ENCODE measurements around the gene NOL12.
"Not testable (repeated sequence)": the region's sequence is repeated elsewhere in the genome, so short reads cannot be mapped to it uniquely, and the experiment has no call there.

Gene NOL12

GRCh38 chr22:37690901-37691504, 4.9 kb downstream of the NOL12 start:
- Histone ChIP-seq H3K4me3 (ENCODE audit: low read depth in 1 of 2, low read length in 1 of 2) (no peak overlapping the region), H3K27ac (no peak overlapping the region), H3K27me3 (peaks cover 6% of the 10 kb centered on the region), H3K36me3 (peaks cover 76% of the 10 kb centered on the region), H3K4me1 (ENCODE audit: control insufficient read depth in 1 of 2, insufficient read depth in 1 of 2, low read depth in 1 of 2, low read length in 1 of 2) (peaks cover 13 to 15% of the 10 kb centered on the region in 2 experiments), H3K9me3 (no peaks in the 10 kb centered on the region)
- TF ChIP-seq, protein P1, sequence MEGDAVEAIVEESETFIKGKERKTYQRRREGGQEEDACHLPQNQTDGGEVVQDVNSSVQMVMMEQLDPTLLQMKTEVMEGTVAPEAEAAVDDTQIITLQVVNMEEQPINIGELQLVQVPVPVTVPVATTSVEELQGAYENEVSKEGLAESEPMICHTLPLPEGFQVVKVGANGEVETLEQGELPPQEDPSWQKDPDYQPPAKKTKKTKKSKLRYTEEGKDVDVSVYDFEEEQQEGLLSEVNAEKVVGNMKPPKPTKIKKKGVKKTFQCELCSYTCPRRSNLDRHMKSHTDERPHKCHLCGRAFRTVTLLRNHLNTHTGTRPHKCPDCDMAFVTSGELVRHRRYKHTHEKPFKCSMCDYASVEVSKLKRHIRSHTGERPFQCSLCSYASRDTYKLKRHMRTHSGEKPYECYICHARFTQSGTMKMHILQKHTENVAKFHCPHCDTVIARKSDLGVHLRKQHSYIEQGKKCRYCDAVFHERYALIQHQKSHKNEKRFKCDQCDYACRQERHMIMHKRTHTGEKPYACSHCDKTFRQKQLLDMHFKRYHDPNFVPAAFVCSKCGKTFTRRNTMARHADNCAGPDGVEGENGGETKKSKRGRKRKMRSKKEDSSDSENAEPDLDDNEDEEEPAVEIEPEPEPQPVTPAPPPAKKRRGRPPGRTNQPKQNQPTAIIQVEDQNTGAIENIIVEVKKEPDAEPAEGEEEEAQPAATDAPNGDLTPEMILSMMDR (IDR thresholded peaks at IDR 0.05): no peak

GRCh38 chr22:37692627-37693285, 6.6 kb downstream of the NOL12 start:
- H3K36me3 ChIP-seq: peaks cover 72% of the 10 kb centered on the region
- H3K4me1 ChIP-seq (ENCODE audit: control insufficient read depth in 1 of 2, insufficient read depth in 1 of 2, low read depth in 1 of 2, low read length in 1 of 2): peaks cover 9 to 10% of the 10 kb centered on the region in 2 experiments
- no peak overlapping the region for H3K4me3 ChIP-seq (ENCODE audit: low read depth in 1 of 2, low read length in 1 of 2)
- no peak overlapping the region for H3K27ac ChIP-seq
- H3K9me3 ChIP-seq: no peaks in the 10 kb centered on the region
- H3K27me3 ChIP-seq: peaks cover 19% of the 10 kb centered on the region
- TF ChIP-seq, protein P1 (IDR thresholded peaks at IDR 0.05): no peak

DNA sequence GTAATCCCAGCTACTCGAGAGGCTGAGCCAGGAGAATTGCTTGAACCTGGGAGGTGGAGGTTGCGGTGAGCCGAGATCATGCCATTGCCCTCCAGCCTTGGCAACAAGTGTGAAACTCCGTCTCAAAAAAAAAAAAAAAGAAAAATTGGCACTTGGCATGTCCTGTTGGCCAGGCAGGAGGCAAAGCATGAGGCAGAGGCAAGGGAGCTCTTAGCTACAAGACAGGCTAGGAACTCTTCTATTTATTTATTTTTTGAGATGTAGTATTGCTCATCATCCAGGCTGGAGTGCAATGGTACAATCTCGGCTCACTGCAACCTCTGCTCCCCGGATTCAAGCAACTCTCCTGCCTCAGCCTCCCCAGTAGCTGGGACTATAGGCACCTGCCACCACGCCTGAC, 8.0 kb downstream of the NOL12 start:
- not testable (repeated sequence) for H3K9me3 ChIP-seq; H3K4me3 ChIP-seq (ENCODE audit: low read depth in 1 of 2, low read length in 1 of 2); H3K27ac ChIP-seq
- Histone ChIP-seq H3K27me3 (peaks cover 19% of the 10 kb centered on the region), H3K36me3 (peaks cover 58% of the 10 kb centered on the region), H3K4me1 (ENCODE audit: control insufficient read depth in 1 of 2, insufficient read depth in 1 of 2, low read depth in 1 of 2, low read length in 1 of 2) (peaks cover 9 to 10% of the 10 kb centered on the region in 2 experiments)

- H3K4me3 ChIP-seq (ENCODE audit: low read depth in 1 of 2, low read length in 1 of 2): peak overlapping the region; percentile 23 to 32
- peaks cover 19% of the 10 kb centered on the region for H3K27me3 ChIP-seq
- peaks cover 37% of the 10 kb centered on the region for H3K36me3 ChIP-seq
- H3K27ac ChIP-seq, H3K9me3 ChIP-seq: not testable (repeated sequence)
- peaks cover 17 to 18% of the 10 kb centered on the region in 2 experiments for H3K4me1 ChIP-seq (ENCODE audit: control insufficient read depth in 1 of 2, insufficient read depth in 1 of 2, low read depth in 1 of 2, low read length in 1 of 2)
Observed at GRCh38 chr22:37696260-37696656, 10.1 kb downstream of the NOL12 start.

GRCh38 chr22:37696657-37697537, 10.8 kb downstream of the NOL12 start, which contains the start of gene TRIOBP:
TRIOBP (plus strand) TSS chr22:37697048; CDS start chr22:37701366, 4,318 bp downstream.
- H3K36me3 ChIP-seq: peaks cover 31% of the 10 kb centered on the region
- TF ChIP-seq, protein P1 (IDR thresholded peaks at IDR 0.05): peak; percentile 37
- no peak within 1 kb of the TSS for H3K27ac ChIP-seq
- H3K4me1 ChIP-seq (ENCODE audit: control insufficient read depth in 1 of 2, insufficient read depth in 1 of 2, low read depth in 1 of 2, low read length in 1 of 2): peaks cover 23 to 24% of the 10 kb centered on the region in 2 experiments
- H3K27me3 ChIP-seq: peaks cover 19% of the 10 kb centered on the region
- H3K4me3 ChIP-seq (ENCODE audit: low read depth in 1 of 2, low read length in 1 of 2): peak within 1 kb of the TSS; percentile 23 to 32
- no peaks in the 10 kb centered on the region for H3K9me3 ChIP-seq

DNA sequence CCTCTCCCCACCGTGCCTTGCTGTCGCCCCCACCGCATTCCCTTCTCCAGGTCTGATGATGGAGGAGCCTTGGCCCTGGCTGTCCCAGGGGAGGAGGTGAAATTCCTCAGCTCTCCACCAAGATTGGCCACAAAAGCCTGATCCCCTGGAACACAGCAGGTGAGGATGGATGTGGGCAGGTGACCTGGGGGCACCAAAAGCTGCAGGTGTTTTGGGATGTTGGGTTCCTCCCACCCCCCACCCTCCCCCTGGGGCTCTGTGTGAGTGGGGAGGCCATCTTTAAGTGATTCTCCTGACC, 11.3 kb downstream of the NOL12 start:
- Histone ChIP-seq H3K36me3 (peaks cover 25% of the 10 kb centered on the region), H3K4me1 (ENCODE audit: control insufficient read depth in 1 of 2, insufficient read depth in 1 of 2, low read depth in 1 of 2, low read length in 1 of 2) (peaks cover 24 to 28% of the 10 kb centered on the region in 2 experiments), H3K9me3 (no peaks in the 10 kb centered on the region), H3K4me3 (ENCODE audit: low read depth in 1 of 2, low read length in 1 of 2) (no peak overlapping the region), H3K27me3 (peaks cover 19% of the 10 kb centered on the region), H3K27ac (no peak overlapping the region)
- TF ChIP-seq, protein P1 (IDR thresholded peaks at IDR 0.05): no peak
